ENCODE measurements around the gene SMCO4.

- TF ChIP-seq CTCF (conservative IDR thresholded peaks at IDR 0.05; ENCODE audit: low read depth, low read length) = no peak
- TF ChIP-seq EZH2 (IDR thresholded peaks at IDR 0.05; ENCODE audit: borderline replicate concordance, low read depth, low read length, poor library complexity, severe bottlenecking) = no peak
Observed at GRCh38 chr11:93532806-93533205, 10.4 kb downstream of the SMCO4 start.
